ENCODE measurements around the gene PHACTR3. TPM values are rescaled to one million over a fixed set of nuclear protein-coding genes. Genes with fewer than 3 reads are reported as not detected.
"Not testable (repeated sequence)": the region's sequence is repeated elsewhere in the genome, so short reads cannot be mapped to it uniquely, and the experiment has no call there.

The PHACTR3 gene
- polyA plus RNA-seq, 2 of the 4 experiments (the other 2 are of a cell fraction), result not detected

DNA sequence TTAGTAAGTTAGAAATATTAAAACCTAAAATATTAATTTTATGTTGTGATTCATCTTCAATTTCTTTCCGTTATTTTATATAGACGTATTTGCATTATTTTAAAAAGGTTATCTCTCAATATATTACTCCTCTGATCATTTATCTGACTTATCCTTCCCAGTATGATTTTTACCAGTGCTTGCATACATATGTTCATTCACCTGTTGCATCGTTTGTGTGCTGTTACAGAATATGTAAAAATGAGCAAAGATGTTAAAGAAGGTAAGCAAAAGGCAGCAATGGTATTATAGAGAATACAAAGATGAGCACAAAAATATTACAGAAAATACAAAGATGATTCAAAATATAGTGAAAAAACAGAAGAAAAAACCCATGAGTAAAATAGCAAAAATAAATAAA lies 280.2 kb downstream of the PHACTR3 start:
- no peak for TF ChIP-seq ZNF302 (CRISPR knock-in tag; IDR thresholded peaks at IDR 0.05)
- TF ChIP-seq MAZ (IDR thresholded peaks at IDR 0.05; ENCODE audit: borderline replicate concordance, low read depth, low read length), result no peak
- no peak for TF ChIP-seq GATA3 (IDR thresholded peaks at IDR 0.05; ENCODE audit: borderline replicate concordance)
- TF ChIP-seq POLR2A (IDR thresholded peaks at IDR 0.05; ENCODE audit: low read length), result no peak
- TF ChIP-seq HOXA7 (CRISPR knock-in tag; IDR thresholded peaks at IDR 0.05), result no peak
- TF ChIP-seq POLR2AphosphoS2 (conservative IDR thresholded peaks at IDR 0.05; ENCODE audit: low read length), result no peak
- TF ChIP-seq JUN (IDR thresholded peaks at IDR 0.05), result no peak
- no peak for TF ChIP-seq CBX2 (IDR thresholded peaks at IDR 0.05; ENCODE audit: borderline replicate concordance, low read depth)
- TF ChIP-seq, protein P1, sequence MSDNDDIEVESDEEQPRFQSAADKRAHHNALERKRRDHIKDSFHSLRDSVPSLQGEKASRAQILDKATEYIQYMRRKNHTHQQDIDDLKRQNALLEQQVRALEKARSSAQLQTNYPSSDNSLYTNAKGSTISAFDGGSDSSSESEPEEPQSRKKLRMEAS (IDR thresholded peaks at IDR 0.05), result no peak
- TF ChIP-seq HDAC2 (IDR thresholded peaks at IDR 0.05), result no peak
- no peak for TF ChIP-seq ZSCAN20 (CRISPR knock-in tag; IDR thresholded peaks at IDR 0.05)
- TF ChIP-seq FOXS1 (CRISPR knock-in tag; IDR thresholded peaks at IDR 0.05), result no peak
- TF ChIP-seq, protein P2, sequence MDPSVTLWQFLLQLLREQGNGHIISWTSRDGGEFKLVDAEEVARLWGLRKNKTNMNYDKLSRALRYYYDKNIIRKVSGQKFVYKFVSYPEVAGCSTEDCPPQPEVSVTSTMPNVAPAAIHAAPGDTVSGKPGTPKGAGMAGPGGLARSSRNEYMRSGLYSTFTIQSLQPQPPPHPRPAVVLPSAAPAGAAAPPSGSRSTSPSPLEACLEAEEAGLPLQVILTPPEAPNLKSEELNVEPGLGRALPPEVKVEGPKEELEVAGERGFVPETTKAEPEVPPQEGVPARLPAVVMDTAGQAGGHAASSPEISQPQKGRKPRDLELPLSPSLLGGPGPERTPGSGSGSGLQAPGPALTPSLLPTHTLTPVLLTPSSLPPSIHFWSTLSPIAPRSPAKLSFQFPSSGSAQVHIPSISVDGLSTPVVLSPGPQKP (IDR thresholded peaks at IDR 0.05; ENCODE audit: low read depth, low read length), result no peak
- TF ChIP-seq KDM5A (IDR thresholded peaks at IDR 0.05), result no peak
- no peak for TF ChIP-seq FOSB (CRISPR knock-in tag; IDR thresholded peaks at IDR 0.05)
- no peak for TF ChIP-seq CHD4 (IDR thresholded peaks at IDR 0.05; ENCODE audit: borderline replicate concordance)
- TF ChIP-seq, protein P3, sequence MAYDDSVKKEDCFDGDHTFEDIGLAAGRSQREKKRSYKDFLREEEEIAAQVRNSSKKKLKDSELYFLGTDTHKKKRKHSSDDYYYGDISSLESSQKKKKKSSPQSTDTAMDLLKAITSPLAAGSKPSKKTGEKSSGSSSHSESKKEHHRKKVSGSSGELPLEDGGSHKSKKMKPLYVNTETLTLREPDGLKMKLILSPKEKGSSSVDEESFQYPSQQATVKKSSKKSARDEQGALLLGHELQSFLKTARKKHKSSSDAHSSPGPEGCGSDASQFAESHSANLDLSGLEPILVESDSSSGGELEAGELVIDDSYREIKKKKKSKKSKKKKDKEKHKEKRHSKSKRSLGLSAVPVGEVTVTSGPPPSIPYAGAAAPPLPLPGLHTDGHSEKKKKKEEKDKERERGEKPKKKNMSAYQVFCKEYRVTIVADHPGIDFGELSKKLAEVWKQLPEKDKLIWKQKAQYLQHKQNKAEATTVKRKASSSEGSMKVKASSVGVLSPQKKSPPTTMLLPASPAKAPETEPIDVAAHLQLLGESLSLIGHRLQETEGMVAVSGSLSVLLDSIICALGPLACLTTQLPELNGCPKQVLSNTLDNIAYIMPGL (CRISPR knock-in tag; IDR thresholded peaks at IDR 0.05; ENCODE audit: borderline replicate concordance), result no peak
- TF ChIP-seq, protein P4, sequence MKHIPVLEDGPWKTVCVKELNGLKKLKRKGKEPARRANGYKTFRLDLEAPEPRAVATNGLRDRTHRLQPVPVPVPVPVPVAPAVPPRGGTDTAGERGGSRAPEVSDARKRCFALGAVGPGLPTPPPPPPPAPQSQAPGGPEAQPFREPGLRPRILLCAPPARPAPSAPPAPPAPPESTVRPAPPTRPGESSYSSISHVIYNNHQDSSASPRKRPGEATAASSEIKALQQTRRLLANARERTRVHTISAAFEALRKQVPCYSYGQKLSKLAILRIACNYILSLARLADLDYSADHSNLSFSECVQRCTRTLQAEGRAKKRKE (CRISPR knock-in tag; IDR thresholded peaks at IDR 0.05; ENCODE audit: low read depth), result no peak
- TF ChIP-seq ZC3H11A (IDR thresholded peaks at IDR 0.05), result no peak
- TF ChIP-seq, protein P5, sequence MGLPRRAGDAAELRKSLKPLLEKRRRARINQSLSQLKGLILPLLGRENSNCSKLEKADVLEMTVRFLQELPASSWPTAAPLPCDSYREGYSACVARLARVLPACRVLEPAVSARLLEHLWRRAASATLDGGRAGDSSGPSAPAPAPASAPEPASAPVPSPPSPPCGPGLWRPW (IDR thresholded peaks at IDR 0.05), result no peak
- H3K4me1 ChIP-seq, result no peaks in the 10 kb centered on the region
- 57% methylated on average over 3 of the region's 3 CpGs for WGBS (ENCODE audit: missing lambda C conversion rate)
- ChIA-PET CTCF (no interaction called here), POLR2A (no interaction called here)
- H3K27ac ChIP-seq, result no peak overlapping the region
- no peaks in the 10 kb centered on the region for H3K9me3 ChIP-seq
- DNase-seq (ENCODE audit: low read depth in 1 of 2, low spot score in 1 of 2), result no peak
- no peak for ATAC-seq
- peak; percentile 7 for FAIRE-seq
- H3K4me3 ChIP-seq, result no peak overlapping the region
- no peak overlapping the region for H3K4me2 ChIP-seq

DNA sequence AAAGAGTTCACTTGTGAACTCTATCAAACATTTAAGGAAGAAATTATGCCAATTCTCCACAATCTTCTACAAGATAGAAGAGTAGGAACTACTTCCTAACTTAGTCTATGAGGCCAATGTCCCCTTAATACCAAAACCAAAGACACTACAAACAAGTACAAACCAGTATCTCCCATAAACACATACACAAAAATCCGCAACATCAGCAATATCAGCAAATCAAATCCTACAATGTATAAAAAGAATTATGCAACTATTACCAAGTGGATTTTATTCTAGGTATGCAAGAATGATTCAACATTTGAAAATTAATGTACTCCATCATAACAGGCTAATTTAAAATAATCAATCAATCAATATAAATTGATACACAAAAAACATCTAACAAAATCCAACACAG lies 283.7 kb downstream of the PHACTR3 start:
- DNase-seq (ENCODE audit: low read depth in 1 of 2, low spot score in 1 of 2) (no peak), ATAC-seq (no peak), FAIRE-seq (no peak)
- no peaks in the 10 kb centered on the region for H3K9me3 ChIP-seq
- no peak overlapping the region for H3K4me2 ChIP-seq
- H3K4me1 ChIP-seq, result no peaks in the 10 kb centered on the region
- H3K4me3 ChIP-seq, result no peak overlapping the region
- WGBS (ENCODE audit: missing lambda C conversion rate), result 84% methylated on average over 1 of the region's 1 CpG
- ChIA-PET CTCF (no interaction called here), POLR2A (no interaction called here)
- no peak overlapping the region for H3K27ac ChIP-seq
- TF ChIP-seq POLR2A (IDR thresholded peaks at IDR 0.05; ENCODE audit: low read length) (no peak), MAFK (IDR thresholded peaks at IDR 0.05; ENCODE audit: partially characterized antibody) (peak; percentile 98)

DNA sequence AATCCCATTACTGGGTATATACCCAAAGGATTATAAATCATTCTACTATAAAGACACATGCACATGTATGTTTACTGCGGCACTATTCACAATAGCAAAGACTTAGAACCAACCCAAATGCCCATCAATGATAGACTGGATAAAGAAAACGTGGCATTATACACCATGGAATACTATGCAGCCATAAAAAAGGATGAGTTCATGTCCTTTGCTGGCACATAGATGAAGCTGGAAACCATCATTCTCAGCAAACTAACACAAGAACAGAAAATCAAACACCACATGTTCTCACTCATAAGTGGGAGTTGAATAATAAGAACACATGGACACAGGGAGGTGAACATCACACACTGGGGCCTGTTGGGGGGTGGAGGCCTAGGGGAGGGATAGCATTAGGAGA lies 285.7 kb downstream of the PHACTR3 start:
- H3K4me2 ChIP-seq; H3K4me1 ChIP-seq; DNase-seq (ENCODE audit: low read depth in 1 of 2, low spot score in 1 of 2); H3K9me3 ChIP-seq; ATAC-seq; CTCF ChIA-PET; FAIRE-seq; POLR2A ChIA-PET; H3K27ac ChIP-seq; H3K4me3 ChIP-seq: not testable (repeated sequence)
- WGBS (ENCODE audit: missing lambda C conversion rate), result 34% methylated on average over 2 of the region's 2 CpGs

Measured in A549 (cell line).